ENCODE data around the gene SMCO2. TPM values are rescaled to one million over a fixed set of nuclear protein-coding genes. Genes with fewer than 3 reads are reported as not detected.

Gene SMCO2
- polyA plus RNA-seq, 1 donor from 2014 or later, result not detected

Other genes with a start within 250 kb of the SMCO2 start
- 12.7 TPM for gene STK38L, start 202.4 kb upstream of the SMCO2 start, polyA plus RNA-seq
- 2.1 TPM for gene BMAL2, start 113.9 kb upstream of the SMCO2 start, polyA plus RNA-seq
- gene PPFIBP1, start 77.5 kb downstream of the SMCO2 start, polyA plus RNA-seq, result 2.2 TPM
- not detected for gene REP15, start 249.7 kb downstream of the SMCO2 start, polyA plus RNA-seq